Suppressor macrophage (primary cell): ENCODE measurements around the gene ANKRD65.
"Not testable (repeated sequence)": the region's sequence is repeated elsewhere in the genome, so short reads cannot be mapped to it uniquely, and the experiment has no call there.

Source experiments
- DNase-seq, 4 experiments: peaks; one replicate each; pipeline ENCODE4 v3.0.0-alpha.2; 2020 to 2022

Gene ANKRD65

DNA sequence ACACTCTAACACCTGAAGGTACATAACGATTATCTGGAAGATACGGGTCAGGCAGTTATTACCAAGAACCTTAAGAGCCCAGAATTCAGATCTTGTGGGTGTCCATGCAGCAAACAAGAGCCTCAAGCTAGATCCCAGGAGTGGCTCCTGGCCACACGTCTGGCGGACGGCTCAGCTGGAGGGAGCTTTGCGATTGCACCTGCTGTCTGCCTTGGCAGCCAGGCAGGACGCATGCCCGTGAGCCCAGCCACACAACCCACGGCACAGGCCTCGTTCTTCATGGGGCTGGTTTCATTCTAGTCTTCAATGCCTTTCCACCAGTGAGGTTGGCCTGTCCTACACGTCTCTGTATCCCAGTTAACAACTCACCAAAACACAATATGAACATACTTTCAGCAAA, 27.6 kb downstream of the ANKRD65 start:
- no peak for DNase-seq

DNA sequence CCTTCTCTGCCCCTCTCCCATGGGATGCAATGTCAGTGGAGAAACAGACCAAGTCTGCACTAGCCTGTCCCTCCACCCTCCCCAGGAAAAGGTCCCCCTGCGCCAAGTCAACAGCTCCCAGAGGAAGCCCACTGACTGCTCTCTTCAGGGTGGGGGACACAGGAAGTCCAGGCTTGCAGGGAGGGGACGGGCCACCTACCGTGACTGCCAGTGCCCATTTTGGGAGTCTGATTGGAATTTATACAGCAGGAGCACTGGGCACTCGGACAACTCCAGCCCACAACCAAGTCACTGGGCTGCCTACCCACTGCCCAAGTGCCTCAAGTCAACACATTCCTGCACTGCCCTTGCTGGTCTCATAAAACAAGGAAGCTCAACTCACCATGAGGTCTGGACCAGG, 28.1 kb downstream of the ANKRD65 start:
- no peak for DNase-seq

DNA sequence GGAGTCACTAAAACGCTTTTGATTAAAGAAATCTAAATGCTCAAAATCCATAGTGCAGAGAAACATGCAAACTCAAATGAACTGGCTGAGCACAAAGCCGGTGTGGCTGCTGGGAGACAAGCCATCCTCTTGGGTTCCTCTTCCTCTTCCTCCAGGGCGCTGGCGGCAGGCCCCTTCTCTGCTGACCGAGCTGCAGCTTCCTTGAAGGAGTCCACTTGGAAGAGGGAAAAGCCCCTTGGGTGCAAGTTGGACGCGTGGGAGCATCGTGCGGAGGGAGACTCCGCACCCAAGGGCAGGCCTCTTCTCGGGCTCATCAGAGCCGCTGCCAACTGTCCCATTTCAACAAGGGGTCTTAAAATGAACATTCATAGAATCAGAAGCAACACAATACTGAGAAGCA, 29.9 kb downstream of the ANKRD65 start:
- DNase-seq, result peak in 1 of 4 experiments; percentile 15

DNA sequence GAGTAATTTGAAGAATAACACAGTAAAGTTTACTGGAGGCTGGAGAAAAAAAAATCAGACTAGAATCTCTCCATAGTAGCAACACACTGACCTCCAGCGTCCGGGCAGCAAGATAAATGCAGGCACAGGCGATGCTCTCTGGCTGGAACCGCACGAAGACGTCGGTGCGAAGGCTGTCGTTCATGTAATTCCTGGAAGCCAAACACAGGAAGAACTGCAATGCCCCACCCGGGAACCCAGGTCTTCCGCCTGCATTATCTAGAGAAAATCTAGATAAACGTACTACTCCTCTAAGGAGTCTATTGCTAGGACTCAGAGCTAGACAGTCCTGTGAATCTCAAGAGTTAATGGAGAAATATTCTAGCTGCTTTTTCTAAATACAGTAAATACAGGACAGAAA, 30.4 kb downstream of the ANKRD65 start:
- no peak for DNase-seq

DNA sequence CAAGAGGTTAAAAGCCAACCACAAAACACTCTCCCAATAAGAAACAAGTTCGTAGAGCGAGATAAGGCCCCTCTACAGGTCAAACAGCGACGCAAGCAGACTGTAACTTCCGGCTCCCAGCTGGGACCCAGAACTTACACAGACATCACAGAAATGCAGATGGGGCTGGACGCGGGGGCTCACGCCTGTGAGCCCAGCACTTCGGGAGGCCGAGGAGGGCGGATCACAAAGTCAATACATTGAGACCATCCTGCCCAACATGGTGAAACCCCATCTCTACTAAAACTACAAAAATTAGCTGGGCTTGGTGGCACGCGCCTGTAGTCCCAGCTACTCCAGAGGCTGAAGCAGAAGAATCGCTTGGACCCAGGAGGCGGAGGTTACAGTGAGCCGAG, 33.0 kb downstream of the ANKRD65 start:
- DNase-seq, result no peak

DNA sequence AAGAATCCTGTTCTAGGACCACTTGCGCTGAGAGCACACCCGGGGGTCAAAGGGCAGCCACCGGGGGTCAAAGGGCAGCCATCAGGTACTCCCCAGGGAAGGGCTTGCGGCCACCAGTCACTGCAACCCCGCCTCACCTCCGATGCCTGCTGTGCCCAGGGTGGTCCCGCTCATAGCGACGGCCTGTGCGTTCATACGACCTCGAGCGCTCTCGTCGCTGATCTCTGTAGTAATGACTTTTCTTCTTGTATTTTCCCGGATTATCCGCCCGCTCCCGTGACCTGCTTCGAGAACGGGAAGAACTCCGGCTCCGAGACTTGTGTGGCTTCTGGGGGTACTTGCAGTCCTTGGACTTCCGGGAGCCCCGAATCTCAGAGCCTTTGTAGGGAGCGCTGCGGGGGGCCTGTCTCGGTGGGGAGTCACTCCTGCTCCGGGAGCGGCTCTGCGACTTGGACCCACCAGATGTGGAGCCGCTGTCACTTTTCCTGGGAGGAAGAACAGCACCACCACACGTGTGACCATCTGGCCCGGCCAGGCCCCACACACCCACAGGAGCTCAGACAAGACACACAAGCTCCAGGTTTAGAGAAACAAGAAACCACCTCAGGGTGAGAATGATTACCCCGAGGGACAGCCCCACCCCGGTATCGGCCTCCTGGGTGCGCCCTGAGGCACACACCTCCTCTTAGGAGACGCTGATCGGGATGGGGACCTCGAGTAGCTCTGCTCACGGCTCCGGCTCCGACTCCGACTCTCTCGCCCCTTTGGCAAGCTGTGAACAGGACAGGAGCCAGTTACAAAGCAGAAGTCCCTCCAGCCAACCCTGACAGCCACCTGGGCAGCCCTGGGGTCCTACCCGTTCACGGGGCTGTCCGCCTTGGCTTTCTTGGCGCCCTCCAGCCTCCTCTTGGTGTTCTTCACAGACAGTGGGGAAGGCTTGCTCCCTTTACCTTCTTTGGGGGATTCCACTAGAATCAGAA, 33.7 kb downstream of the ANKRD65 start:
- DNase-seq, result no peak

DNA sequence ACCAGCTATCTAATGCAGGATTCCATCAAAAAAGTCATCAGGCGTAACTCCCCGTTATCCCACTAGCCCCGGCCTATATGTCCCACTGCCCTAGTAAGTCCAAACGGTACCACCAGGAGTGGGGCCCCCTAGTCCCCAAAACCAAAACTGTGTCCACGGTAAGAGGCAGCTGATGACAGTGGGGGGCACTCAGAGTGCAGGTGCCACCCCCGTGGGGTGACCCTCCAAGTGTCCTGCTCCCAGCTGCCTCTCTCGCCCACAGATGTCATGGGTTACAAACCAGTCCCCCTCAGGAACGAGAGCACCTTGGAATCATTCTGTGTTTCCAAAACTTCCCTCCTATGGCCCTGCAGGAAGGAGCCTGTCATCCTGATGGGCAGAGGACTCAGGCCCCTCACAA, 35.1 kb downstream of the ANKRD65 start:
- no peak for DNase-seq

DNA sequence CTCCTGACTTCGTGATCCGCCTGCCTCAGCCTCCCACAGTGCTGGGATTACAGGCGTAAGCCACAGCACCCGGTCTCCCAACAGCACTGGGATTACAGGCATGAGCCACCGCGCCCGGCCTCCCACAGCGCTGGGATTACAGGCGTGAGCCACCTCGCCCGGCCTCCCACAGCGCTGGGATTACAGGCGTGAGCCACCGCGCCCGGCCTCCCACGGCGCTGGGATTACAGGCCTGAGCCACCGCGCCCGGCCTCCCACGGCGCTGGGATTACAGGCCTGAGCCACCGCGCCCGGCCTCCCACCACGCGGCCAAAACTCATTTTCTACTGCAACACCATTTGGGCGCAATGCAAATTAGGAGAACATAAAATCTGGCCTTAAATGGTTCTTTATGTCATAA, 35.7 kb downstream of the ANKRD65 start:
- DNase-seq, result not testable (repeated sequence)

DNA sequence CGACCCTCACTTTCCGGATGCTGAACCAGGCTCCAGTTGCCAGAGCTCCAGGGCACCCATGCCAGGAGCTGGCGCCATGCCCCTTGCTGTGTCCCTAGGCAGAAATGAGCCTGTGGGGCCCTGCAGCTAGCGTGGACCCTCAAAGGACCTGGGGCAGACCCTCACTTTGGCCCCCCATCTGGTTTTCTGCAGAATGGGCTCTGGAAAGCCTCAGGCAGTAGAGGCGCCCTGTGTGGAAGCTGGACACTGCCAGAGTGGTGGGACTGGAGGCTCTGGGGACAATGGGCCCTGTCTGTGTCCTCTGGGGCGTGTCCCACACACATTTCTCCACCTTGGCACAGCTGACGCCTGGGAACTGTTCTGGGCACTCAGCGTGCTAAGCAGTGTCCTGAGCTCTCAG, 39.8 kb downstream of the ANKRD65 start:
- DNase-seq, result no peak

DNA sequence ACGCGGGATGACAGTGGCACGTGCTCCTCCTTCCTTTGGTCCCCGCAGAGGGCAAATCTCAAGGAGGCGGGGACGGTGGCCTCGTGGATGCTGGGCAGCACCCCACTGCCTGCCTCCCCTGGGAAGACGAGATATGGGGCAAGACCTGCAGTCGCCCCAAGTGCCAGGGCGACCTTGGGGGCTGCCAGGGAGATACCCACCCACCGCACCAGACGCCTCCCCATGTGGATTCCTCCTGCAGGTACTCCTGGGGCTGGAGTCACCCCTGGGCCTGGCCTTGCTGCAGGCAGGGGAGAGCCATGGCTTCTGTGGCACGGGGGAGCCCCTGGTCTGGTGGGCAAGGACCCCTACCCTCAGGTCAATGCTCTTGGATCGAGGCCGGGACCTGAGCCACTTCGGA, 40.2 kb downstream of the ANKRD65 start:
- no peak for DNase-seq

DNA sequence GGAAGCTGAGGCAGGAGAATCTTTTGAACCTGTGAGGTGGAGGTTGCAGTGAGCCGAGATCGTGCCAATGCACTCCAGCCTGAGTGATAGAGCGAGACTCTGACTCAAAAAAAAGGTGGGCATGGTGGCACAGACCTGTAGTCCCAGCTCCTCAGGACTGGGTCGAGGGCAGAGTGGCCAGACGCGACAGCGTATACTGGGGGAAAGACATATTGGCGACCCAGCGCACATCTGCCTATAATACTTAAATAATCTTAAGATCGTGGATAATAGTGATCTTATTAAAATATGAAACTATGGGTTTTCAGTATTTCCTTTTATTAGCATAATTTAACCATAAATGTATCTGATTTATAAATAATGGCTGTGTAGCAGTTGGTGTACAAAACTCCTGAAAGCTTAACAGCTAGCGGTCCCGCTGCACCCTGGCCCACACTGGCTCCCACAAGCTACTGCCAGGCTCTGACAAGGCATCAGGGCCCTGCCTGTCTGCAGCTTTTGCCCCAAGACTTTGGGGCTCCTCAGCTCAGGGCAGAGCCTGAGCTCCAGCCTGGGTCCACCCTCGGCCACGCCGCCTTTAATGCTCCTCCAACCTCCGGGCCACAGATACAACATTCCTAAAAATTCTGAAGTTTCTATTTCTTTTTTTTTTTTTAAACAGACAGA, 43.4 kb downstream of the ANKRD65 start:
- no peak for DNase-seq

DNA sequence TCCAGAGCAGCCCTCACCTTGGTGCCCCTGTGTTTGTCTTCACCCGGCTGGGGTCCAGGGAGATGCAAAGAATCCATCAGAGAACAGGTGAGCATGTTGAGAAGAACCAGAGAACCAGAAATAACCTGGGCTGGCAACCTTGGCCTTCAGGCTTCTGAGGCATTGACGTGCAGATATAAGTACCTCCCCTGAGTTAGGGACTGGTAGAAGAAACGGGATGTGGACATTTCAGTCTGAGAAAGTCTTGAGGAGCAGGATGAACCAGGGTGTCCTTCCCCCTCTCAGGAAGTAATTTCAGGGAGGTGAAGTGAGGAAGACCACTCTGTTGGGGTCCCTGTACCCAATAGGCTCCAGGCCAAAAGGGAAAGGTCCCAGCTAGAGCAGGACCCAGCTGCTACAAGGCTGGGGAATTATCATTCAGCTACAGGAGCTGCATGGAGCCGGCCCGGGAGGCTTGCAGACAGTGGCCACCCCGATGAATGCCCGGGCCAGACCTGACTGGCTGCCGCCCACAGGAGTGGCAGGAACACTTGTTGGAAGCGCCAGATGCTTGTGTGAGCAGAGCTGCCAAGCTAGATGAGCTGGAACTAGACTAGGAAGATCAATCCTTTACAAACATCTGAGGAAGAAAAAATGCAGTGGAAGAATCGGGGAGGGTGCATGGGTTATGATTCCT, 44.4 kb downstream of the ANKRD65 start:
- no peak for DNase-seq

DNA sequence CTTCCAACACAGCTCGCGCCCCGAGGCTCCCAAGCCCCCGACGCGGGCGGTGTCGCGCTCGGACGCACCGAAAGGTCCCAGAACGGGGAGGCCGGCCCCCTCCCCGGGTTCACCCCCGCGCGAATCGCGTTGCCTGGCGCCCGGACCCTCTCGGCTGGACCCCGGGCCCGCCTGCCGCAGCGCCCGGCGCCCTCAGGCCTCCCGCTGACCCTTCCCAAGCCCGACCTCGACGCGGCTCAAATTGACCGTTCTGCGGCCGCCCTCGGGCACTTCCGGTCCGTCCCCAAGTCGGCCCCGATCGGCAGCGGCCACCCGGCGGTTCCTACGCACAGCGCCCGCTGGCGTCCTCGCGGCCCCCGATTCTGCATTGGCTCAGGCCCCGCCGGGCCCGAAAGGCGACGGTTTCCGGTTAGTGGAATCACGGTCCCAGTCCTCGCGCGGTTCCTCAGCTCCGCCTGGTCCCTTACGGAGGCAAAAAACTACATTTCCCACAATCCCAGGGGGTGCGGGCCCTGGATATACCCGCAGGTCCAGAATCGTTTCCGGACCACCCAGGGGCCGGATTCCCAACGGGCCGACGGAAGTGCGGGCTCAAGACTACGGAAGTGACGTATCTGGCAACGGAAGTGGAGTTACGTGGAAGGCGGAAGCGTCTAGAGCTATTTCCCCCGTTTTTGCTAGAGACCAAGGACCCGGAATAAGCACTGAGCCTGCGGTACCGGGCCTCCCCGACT, 46.0 kb downstream of the ANKRD65 start, which contains the start of gene AURKAIP1:
AURKAIP1 (minus strand) TSS at position 279 of the 734 bp plus-strand sequence. CDS start 451 bp downstream, outside the sequence.
- peak; percentile 100 for DNase-seq

DNA sequence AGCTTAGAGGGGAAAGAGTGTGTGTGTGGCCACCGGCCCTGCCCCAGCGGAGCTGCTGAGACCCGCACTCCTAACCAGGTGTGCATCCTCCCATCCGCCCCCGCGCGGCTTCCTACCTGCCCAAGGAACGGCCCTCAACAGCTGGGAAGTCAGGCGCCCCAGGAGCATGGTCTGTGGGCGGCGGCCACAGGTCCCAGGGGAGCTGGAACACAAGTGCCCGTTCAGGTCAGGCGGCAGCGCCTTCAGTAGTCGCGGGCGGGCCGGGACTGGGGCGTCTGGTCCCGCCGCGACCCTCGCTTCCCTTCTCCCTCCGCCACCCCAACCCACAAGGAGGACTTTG, 46.5 kb downstream of the ANKRD65 start:
- DNase-seq, result peak in 1 of 4 experiments; percentile 21

DNA sequence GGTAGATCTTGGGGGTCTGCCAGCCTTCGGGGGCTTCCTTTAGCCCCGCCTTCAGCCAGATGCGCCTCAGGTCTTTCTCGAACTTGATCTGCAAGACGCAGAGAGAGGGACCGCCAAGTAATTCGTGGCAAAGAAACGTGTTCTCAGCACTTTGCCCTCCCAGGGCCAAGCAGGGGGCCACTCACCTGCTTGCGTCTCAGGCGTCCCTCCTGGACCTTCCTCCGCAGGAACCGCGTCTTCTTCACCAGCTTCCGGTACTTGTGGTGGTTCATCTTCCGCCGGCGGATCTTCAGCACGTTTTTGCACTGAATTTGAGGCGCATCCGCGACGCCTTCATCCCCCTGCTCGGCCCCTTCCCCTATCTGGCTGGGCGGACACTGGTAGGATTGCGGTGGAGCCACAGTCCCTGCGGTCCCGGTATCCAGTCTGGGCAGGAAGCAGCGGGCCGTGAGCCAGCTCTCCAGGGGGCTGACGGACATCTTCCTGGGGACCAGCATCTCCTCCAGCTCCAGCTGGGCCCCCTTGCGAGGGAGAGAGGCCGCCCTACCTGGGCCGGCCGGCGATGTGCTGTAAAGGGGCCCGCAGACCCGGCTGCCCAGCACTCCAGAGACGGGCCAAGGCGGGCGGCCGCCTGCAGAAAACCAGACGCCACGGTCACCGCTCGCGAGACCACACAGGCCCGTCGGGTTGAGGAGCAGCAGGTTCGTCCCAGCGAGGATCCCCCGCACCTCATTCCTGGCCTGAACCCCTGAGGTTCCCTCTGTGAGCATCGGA, 47.1 kb downstream of the ANKRD65 start:
- DNase-seq, result no peak

DNA sequence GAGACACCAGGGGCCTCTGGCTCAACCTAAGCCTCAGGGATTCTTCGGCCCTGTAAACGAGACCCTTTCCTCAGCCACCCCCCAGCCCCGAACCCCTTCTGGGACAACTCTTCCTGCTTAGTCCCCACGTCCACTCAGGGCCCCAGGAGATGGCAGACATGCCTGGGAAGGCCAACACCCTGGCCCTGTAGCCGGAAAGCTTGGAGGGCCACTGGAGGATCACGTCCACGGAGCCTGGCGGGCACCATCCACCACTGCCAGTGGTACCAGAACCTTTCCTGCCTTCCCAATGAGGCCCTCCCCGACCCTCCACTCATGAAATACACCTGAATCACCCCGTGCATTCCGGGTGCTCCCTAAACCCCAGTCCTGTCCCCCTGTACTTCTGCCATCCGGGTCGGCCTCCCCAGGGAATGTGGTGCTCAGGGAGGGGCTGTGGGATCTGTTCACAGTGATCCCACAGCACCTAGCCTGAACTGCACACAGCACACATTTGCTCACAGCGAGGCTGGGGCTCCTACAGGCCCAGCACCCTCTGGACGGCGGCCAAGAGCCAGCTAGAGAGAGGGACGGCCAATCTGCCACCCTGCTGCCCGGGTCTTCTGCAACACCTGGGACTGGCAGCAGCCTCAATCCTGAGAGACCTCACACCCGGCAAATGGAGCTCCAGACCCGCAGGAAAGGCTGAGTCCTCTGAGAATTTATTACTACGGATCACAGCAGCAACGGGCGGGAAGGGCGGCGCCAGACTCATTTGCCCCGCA, 47.8 kb downstream of the ANKRD65 start:
- no peak for DNase-seq

DNA sequence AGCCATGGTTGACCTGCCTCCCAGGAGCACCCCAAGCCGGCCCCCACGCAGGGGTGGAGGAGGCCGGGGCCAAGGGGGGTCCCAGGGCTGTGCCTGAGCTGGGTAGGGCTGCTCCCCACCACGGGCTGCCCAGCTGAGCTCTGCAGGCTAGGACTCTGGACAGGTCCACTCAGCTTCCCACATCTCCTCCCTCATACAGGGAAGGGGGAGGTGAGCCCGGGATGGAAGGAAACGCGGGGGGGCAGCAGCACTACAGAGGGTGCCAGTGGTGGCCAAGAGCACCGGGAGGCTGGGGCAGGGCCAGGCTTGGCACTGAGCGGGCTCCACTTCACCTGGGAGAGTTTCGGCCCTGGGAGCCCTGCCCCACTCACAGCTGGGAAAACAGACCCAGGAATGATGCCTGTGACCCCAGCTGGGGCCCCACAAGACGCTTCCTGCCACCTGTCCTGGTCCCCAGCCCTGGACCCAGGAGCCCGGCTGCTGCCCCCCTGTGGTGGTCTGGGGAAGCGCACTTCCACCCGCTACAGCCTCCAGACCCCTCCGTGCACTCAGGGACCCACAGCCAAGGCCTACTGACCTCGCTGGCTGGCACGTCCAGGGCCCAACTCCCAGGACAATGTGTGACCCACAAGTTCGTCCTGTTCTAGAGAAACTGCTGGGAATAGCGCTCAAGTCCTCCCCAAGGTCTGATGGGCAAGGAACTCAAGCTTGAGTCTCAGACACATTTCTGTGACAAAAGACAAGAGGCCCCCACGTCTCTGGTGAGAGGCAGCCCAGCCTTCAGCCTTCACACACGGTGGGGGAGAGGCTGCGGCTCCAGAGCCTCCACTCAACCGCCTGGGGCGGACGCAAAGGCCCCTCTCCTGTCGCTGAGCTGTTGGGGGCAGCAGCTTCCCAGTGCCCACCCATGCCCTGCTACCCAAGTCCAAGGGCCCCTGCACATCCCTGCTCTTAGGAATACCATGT, 49.0 kb downstream of the ANKRD65 start:
- DNase-seq, result peak; percentile 58 to 80 (median 72)

DNA sequence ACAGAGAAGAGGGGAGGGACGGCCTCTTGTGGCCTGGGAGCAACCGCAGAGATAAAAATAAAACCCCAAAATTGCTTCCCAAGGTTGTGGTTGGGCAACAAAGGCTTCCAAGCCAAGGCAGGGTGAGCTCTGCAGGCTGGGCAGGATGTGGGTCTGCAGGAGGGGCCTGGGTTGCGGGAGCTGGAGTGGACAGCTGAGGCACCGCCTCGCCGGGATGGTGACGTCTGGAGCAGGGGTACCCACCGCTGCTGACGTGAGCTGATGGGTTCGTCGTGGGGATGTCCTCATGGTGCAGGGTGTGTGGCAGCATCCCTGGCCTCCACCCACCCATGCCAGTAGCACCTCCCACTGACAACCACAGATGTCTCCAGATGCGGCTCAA, 49.7 kb downstream of the ANKRD65 start:
- DNase-seq, result no peak

DNA sequence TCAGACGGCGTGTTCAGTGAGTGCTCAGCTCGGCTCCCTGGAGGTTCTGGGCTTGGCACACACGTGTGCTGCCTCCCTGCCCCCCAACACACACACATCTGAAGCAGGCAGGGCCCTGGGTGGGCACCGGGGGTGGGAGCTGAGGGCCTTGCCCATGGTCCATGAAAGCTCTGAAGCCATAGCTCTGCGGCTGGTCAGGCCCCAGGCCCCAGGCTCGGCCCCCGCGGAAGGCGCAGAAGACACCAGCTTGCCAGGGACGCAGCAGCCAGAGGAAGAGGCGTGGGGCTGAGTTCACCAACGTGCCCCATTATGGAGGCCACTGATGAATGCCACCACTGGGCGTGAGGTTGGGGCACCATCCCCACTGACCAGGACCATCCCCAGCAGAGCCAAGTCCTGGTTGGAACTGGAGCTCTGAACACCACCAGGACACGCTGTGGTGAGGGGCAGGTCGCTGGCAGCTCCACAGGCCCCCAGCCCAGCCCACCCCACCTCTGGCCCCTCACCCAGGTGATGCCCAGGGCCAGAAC, 50.2 kb downstream of the ANKRD65 start:
- DNase-seq, result no peak

DNA sequence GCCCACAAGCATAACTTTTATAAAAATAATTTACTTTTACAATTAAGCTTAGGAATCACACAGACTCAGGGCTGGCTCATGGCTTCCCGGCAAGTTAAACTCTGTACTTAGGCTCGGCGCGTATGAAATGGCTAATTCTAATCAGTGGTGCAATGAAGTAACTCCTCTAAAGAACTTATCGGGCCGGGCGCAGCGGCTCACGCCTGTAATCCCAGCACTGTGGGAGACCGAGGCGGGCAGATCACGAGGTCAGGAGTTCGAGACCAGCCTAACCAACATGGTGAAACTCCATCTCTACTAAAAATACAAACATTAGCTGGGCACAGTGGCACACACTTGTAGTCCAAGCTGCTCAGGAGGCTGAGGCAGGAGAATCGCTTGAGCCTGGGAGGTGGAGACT, 51.0 kb downstream of the ANKRD65 start:
- not testable (repeated sequence) for DNase-seq
